Hepatocyte (in vitro differentiated cells): Measurements from ENCODE around the gene TTLL9. TPM values are rescaled to one million over a fixed set of nuclear protein-coding genes. Genes with fewer than 3 reads are reported as not detected.

Experiments used
- DNase-seq: peaks from one replicate; pipeline ENCODE4 v3.0.0-alpha.2; 2016; ENCODE audit warnings: low spot score
- H2AFZ ChIP-seq: fragments of 200-600 bp; sonication (generic); 2 replicates; pipeline ENCODE4 v1.6.0; 2016; ENCODE audit warnings: antibody characterized with exemption, mild to moderate bottlenecking
- H3K27ac ChIP-seq: fragments of 200-600 bp; sonication (generic); 2 replicates; pipeline ENCODE4 v1.5.1; 2016; ENCODE audit warnings: mild to moderate bottlenecking
- H3K27me3 ChIP-seq: fragments of 200-600 bp; sonication (generic); 2 replicates; pipeline ENCODE4 v1.6.1; 2016
- H3K36me3 ChIP-seq: fragments of 200-600 bp; sonication (generic); replicated peaks from 2 replicates; pipeline ENCODE4 v1.5.1; 2016; ENCODE audit warnings: low read depth; ENCODE audit not compliant: insufficient read depth
- H3K4me1 ChIP-seq: fragments of 200-600 bp; sonication (generic); 2 replicates; pipeline ENCODE4 v1.5.1; 2016; ENCODE audit warnings: mild to moderate bottlenecking, moderate library complexity; ENCODE audit not compliant: insufficient read depth
- H3K4me2 ChIP-seq: fragments of 200-600 bp; sonication (generic); 2 replicates; pipeline ENCODE4 v1.6.0; 2016
- H3K4me3 ChIP-seq: fragments of 200-600 bp; sonication (generic); 2 replicates; pipeline ENCODE4 v1.5.1; 2016; ENCODE audit warnings: mild to moderate bottlenecking
- H3K79me2 ChIP-seq: fragments of 200-600 bp; sonication (generic); 2 replicates; pipeline ENCODE4 v1.6.0; 2017; ENCODE audit warnings: mild to moderate bottlenecking
- H3K9me2 ChIP-seq: fragments of 200-600 bp; sonication (generic); replicated peaks from 2 replicates; pipeline ENCODE4 v1.6.0; 2017; ENCODE audit warnings: mild to moderate bottlenecking; ENCODE audit not compliant: insufficient read depth
- H3K9me3 ChIP-seq: fragments of 200-600 bp; sonication (generic); 2 replicates; pipeline ENCODE4 v1.5.1; 2016; ENCODE audit warnings: low read depth, mild to moderate bottlenecking
- H4K20me1 ChIP-seq: fragments of 200-600 bp; sonication (generic); 2 replicates; pipeline ENCODE4 v1.6.0; 2016; ENCODE audit warnings: mild to moderate bottlenecking; ENCODE audit not compliant: insufficient read depth, poor library complexity, severe bottlenecking
- EZH2 ChIP-seq: fragments of 200-600 bp; sonication (generic); IDR thresholded peaks from 2 replicates; pipeline ENCODE4 v1.6.1; 2016; ENCODE audit warnings: antibody characterized with exemption, mild to moderate bottlenecking, borderline replicate concordance
- EZH2phosphoT487 ChIP-seq: fragments of 200-600 bp; sonication (generic); IDR thresholded peaks from one replicate; pipeline ENCODE4 v1.6.1; 2018; ENCODE audit warnings: antibody characterized with exemption, mild to moderate bottlenecking, low read depth, moderate library complexity; ENCODE audit not compliant: unreplicated experiment, severe bottlenecking
- WGBS: methylation state at CpG from one replicate; pipeline ENCODE4 v1.1.6; 2016; ENCODE audit warnings: low lambda C conversion rate; ENCODE audit errors: missing lambda C conversion rate; 5-methylcytosine and 5-hydroxymethylcytosine counted together
- polyA plus RNA-seq: library from polyadenylated mRNA; unstranded; fragments of >200 nt; fragmentation: Nextera tagmentation; extraction: Ambion mirVana; gene quantifications from 2 replicates; pipeline ENCODE4 v1.2.1, GENCODE V29; 2016
- total RNA-seq: library from RNA; depleted of rRNA; stranded (reverse); fragments of >200 nt; gene quantifications from 2 replicates; pipeline ENCODE4 v1.2.3, GENCODE V29; 2014
- TF ChIP-seq, protein P1 (sequence below): fragments of 200-600 bp; sonication (generic); IDR thresholded peaks from 2 replicates; pipeline ENCODE4 v1.5.1; 2016; ENCODE audit warnings: antibody characterized with exemption, mild to moderate bottlenecking; ENCODE audit not compliant: poor library complexity

The TTLL9 gene
- total and polyA plus RNA-seq, 2 experiments from 2014 or later, result 0.18 TPM; not detected in 1

GRCh38 chr20:31922181-31922580 lies 51.7 kb downstream of the TTLL9 start:
- no peak overlapping the region for H3K4me2 ChIP-seq
- no peaks in the 10 kb centered on the region for H3K27me3 ChIP-seq
- no peaks in the 10 kb centered on the region for H3K36me3 ChIP-seq
- no peaks in the 10 kb centered on the region for H3K79me2 ChIP-seq
- WGBS, result 87% methylated on average over 4 of the region's 4 CpGs
- no peak for DNase-seq
- no peaks in the 10 kb centered on the region for H3K9me3 ChIP-seq
- TF ChIP-seq EZH2, result no peak
- TF ChIP-seq, protein P1, sequence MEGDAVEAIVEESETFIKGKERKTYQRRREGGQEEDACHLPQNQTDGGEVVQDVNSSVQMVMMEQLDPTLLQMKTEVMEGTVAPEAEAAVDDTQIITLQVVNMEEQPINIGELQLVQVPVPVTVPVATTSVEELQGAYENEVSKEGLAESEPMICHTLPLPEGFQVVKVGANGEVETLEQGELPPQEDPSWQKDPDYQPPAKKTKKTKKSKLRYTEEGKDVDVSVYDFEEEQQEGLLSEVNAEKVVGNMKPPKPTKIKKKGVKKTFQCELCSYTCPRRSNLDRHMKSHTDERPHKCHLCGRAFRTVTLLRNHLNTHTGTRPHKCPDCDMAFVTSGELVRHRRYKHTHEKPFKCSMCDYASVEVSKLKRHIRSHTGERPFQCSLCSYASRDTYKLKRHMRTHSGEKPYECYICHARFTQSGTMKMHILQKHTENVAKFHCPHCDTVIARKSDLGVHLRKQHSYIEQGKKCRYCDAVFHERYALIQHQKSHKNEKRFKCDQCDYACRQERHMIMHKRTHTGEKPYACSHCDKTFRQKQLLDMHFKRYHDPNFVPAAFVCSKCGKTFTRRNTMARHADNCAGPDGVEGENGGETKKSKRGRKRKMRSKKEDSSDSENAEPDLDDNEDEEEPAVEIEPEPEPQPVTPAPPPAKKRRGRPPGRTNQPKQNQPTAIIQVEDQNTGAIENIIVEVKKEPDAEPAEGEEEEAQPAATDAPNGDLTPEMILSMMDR, result no peak
- TF ChIP-seq EZH2phosphoT487, result no peak
- H3K9me2 ChIP-seq, result no peaks in the 10 kb centered on the region
- no peaks in the 10 kb centered on the region for H4K20me1 ChIP-seq
- peaks cover 15% of the 10 kb centered on the region for H3K4me1 ChIP-seq
- no peak overlapping the region for H2AFZ ChIP-seq
- no peak overlapping the region for H3K27ac ChIP-seq
- H3K4me3 ChIP-seq, result no peak overlapping the region

DNA sequence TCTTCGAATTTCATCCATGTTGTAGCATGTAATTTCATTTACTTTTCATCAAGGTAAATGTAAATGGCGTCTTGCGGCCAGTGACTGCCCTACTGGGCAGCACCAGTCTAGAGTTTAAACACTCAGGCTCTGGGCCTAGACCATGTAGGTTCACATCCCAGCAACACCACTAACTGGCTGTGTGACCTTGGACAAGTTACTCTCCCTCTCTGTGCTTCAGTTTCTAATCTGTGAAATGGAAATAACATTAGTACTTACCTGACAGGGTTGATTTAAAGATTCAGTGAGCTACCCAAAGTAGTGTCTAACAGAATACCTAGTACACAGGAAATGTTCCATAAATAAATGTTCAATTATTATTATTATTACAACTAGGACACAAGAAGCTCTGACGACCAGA lies 52.2 kb downstream of the TTLL9 start:
- Histone ChIP-seq H3K9me3 (no peaks in the 10 kb centered on the region), H4K20me1 (no peaks in the 10 kb centered on the region), H2AFZ (no peak overlapping the region), H3K4me2 (no peak overlapping the region), H3K27ac (no peak overlapping the region), H3K79me2 (no peaks in the 10 kb centered on the region), H3K36me3 (no peaks in the 10 kb centered on the region), H3K27me3 (no peaks in the 10 kb centered on the region), H3K9me2 (no peaks in the 10 kb centered on the region), H3K4me3 (no peak overlapping the region), H3K4me1 (peaks cover 11% of the 10 kb centered on the region)
- TF ChIP-seq, protein P1, result no peak
- TF ChIP-seq EZH2phosphoT487 (no peak), EZH2 (no peak)
- DNase-seq, result no peak
- whole genome bisulfite sequencing, result 92% methylated on average over 4 of the region's 4 CpGs

- Histone ChIP-seq H3K4me2 (no peak overlapping the region), H3K9me2 (no peaks in the 10 kb centered on the region), H3K79me2 (no peaks in the 10 kb centered on the region), H3K4me1 (peaks cover 2% of the 10 kb centered on the region), H3K27me3 (no peaks in the 10 kb centered on the region), H3K9me3 (no peaks in the 10 kb centered on the region), H3K36me3 (no peaks in the 10 kb centered on the region), H3K27ac (no peak overlapping the region), H4K20me1 (no peaks in the 10 kb centered on the region), H2AFZ (no peak overlapping the region), H3K4me3 (no peak overlapping the region)
- WGBS, result 63% methylated on average over 13 of the region's 13 CpGs
- no peak for TF ChIP-seq EZH2
- no peak for DNase-seq
These were observed 53.2 kb downstream of the TTLL9 start for GRCh38 chr20:31923388-31924331.

- H3K9me3 ChIP-seq, result no peaks in the 10 kb centered on the region
- H3K36me3 ChIP-seq, result no peaks in the 10 kb centered on the region
These were observed 54.1 kb downstream of the TTLL9 start for GRCh38 chr20:31924561-31924960.

More at GRCh38 chr20:31924561-31924960, 54.1 kb downstream of the TTLL9 start:
- TF ChIP-seq, protein P1, result no peak
- TF ChIP-seq EZH2 (no peak), EZH2phosphoT487 (no peak)
- Histone ChIP-seq H3K4me2 (no peak overlapping the region), H3K79me2 (no peaks in the 10 kb centered on the region), H4K20me1 (no peaks in the 10 kb centered on the region), H2AFZ (no peak overlapping the region), H3K4me1 (no peaks in the 10 kb centered on the region), H3K27me3 (no peaks in the 10 kb centered on the region), H3K4me3 (no peak overlapping the region), H3K9me2 (no peaks in the 10 kb centered on the region), H3K27ac (no peak overlapping the region)
- WGBS, result 90% methylated on average over 8 of the region's 8 CpGs
- DNase-seq, result no peak
